WTC11 (cell line): ENCODE results near the gene RPL39L. TPM values are rescaled to one million over a fixed set of nuclear protein-coding genes. Genes with fewer than 3 reads are reported as not detected.
A peak's percentile ranks its signal among the peaks of the same experiment; 100 is the strongest.

ENCODE experiments used
- ATAC-seq: fragments of 200-7000 bp; cut with Tn5 transposase; 2 replicates; pipeline ENCODE4 v1.10.0; 2021; ENCODE audit warnings: mild to moderate bottlenecking, moderate library complexity
- CTCF ChIA-PET: fragments of 300-600 bp; sonication (Branson Sonifier 250); formaldehyde crosslinking; loops from one replicate; lab custom pipeline; 2021; ENCODE audit warnings: antibody characterized with exemption; lab: Charles Lee
- POLR2A ChIA-PET: fragments of 350-600 bp; sonication (Branson Sonifier 250); formaldehyde crosslinking; loops from one replicate; lab custom pipeline; 2021; ENCODE audit warnings: antibody characterized with exemption; lab: Charles Lee
- DNase-seq: peaks from one replicate; pipeline ENCODE4 v3.0.0; 2021; ENCODE audit warnings: low spot score
- H3K27ac Mint-ChIP-seq: 2 replicates; pipeline ENCODE4 v1.8.0; 2021; ENCODE audit warnings: mixed read lengths
- H3K27me3 Mint-ChIP-seq: 2 replicates; pipeline ENCODE4 v1.8.0; 2021; ENCODE audit warnings: low read depth, mild to moderate bottlenecking, moderate library complexity, mixed read lengths
- H3K36me3 Mint-ChIP-seq: 2 replicates; pipeline ENCODE4 v1.8.0; 2021; ENCODE audit warnings: mixed read lengths
- H3K4me1 Mint-ChIP-seq: 2 replicates; pipeline ENCODE4 v1.8.0; 2022; ENCODE audit warnings: mixed read lengths
- H3K4me3 Mint-ChIP-seq: 2 replicates; pipeline ENCODE4 v1.8.0; 2021; ENCODE audit warnings: mild to moderate bottlenecking, moderate library complexity, mixed read lengths
- H3K9me3 Mint-ChIP-seq: 2 replicates; pipeline ENCODE4 v1.8.0; 2021; ENCODE audit warnings: mixed read lengths
- AFF4 ChIP-seq: sonication (generic); formaldehyde crosslinking; IDR thresholded peaks from 2 replicates; pipeline ENCODE4 v1.8.1; 2023; ENCODE audit warnings: mild to moderate bottlenecking, missing genetic modification reagents, borderline replicate concordance
- ARID4B ChIP-seq: sonication (generic); formaldehyde crosslinking; IDR thresholded peaks from 2 replicates; pipeline ENCODE4 v1.8.0; 2023; ENCODE audit warnings: missing genetic modification reagents, mild to moderate bottlenecking, borderline replicate concordance
- ATF2 ChIP-seq: sonication (generic); formaldehyde crosslinking; IDR thresholded peaks from 2 replicates; pipeline ENCODE4 v1.8.1; 2022; ENCODE audit warnings: low read depth, missing genetic modification reagents, borderline replicate concordance
- CREB1 ChIP-seq: sonication (generic); formaldehyde crosslinking; IDR thresholded peaks from 2 replicates; pipeline ENCODE4 v1.8.0; 2023; ENCODE audit warnings: mild to moderate bottlenecking, missing genetic modification reagents
- CREM ChIP-seq: sonication (generic); formaldehyde crosslinking; IDR thresholded peaks from 2 replicates; pipeline ENCODE4 v1.8.1; 2022; ENCODE audit warnings: mild to moderate bottlenecking, missing genetic modification reagents, moderate library complexity
- ESRRA ChIP-seq: sonication (generic); formaldehyde crosslinking; IDR thresholded peaks from 2 replicates; pipeline ENCODE4 v1.8.1; 2022; ENCODE audit warnings: mild to moderate bottlenecking, missing genetic modification reagents, borderline replicate concordance
- ETV6 ChIP-seq: sonication (generic); formaldehyde crosslinking; IDR thresholded peaks from 2 replicates; pipeline ENCODE4 v1.8.1; 2022; ENCODE audit warnings: mild to moderate bottlenecking, missing genetic modification reagents
- FOXP1 ChIP-seq: sonication (generic); formaldehyde crosslinking; IDR thresholded peaks from 2 replicates; pipeline ENCODE4 v1.8.0; 2022; ENCODE audit warnings: missing genetic modification reagents, mild to moderate bottlenecking, moderate library complexity, borderline replicate concordance
- JAZF1 ChIP-seq: fragments of 250-450 bp; sonication (Bioruptor Pico); IDR thresholded peaks from 2 replicates; pipeline ENCODE4 v1.9.0; 2021; ENCODE audit warnings: moderate library complexity, mild to moderate bottlenecking, inconsistent platforms
- MAX ChIP-seq: sonication (generic); formaldehyde crosslinking; IDR thresholded peaks from 2 replicates; pipeline ENCODE4 v1.8.0; 2022; ENCODE audit warnings: mild to moderate bottlenecking, missing genetic modification reagents
- NFATC4 ChIP-seq: fragments of 250-450 bp; sonication (Bioruptor Pico); IDR thresholded peaks from 2 replicates; pipeline ENCODE4 v1.9.0; 2021; ENCODE audit warnings: mild to moderate bottlenecking
- NFYB ChIP-seq: sonication (generic); formaldehyde crosslinking; conservative IDR thresholded peaks from 2 replicates; pipeline ENCODE4 v1.8.0; 2022; ENCODE audit warnings: low read depth, missing genetic modification reagents
- NR3C1 ChIP-seq: sonication (generic); formaldehyde crosslinking; conservative IDR thresholded peaks from 2 replicates; pipeline ENCODE4 v1.8.1; 2023; ENCODE audit warnings: low read depth, mild to moderate bottlenecking, missing genetic modification reagents
- RELA ChIP-seq: sonication (generic); formaldehyde crosslinking; IDR thresholded peaks from 2 replicates; pipeline ENCODE4 v1.8.1; 2022; ENCODE audit warnings: missing genetic modification reagents, mild to moderate bottlenecking, borderline replicate concordance
- SP1 ChIP-seq: sonication (generic); formaldehyde crosslinking; conservative IDR thresholded peaks from 2 replicates; pipeline ENCODE4 v1.8.1; 2022; ENCODE audit warnings: missing genetic modification reagents
- TEAD4 ChIP-seq: sonication (generic); formaldehyde crosslinking; IDR thresholded peaks from 2 replicates; pipeline ENCODE4 v1.8.0; 2022; ENCODE audit warnings: mild to moderate bottlenecking, missing genetic modification reagents
- ZNF138 ChIP-seq: sonication (generic); formaldehyde crosslinking; conservative IDR thresholded peaks from 2 replicates; pipeline ENCODE4 v1.8.1; 2022; ENCODE audit warnings: mild to moderate bottlenecking, moderate library complexity, missing genetic modification reagents
- ZNF232 ChIP-seq: sonication (generic); formaldehyde crosslinking; IDR thresholded peaks from 2 replicates; pipeline ENCODE4 v1.8.0; 2022; ENCODE audit warnings: mild to moderate bottlenecking, missing genetic modification reagents
- ZNF423 ChIP-seq: fragments of 250-450 bp; sonication (Bioruptor Pico); IDR thresholded peaks from 2 replicates; pipeline ENCODE4 v2.1.2; 2022; ENCODE audit warnings: mild to moderate bottlenecking, moderate library complexity
- total RNA-seq: library from RNA; stranded (reverse); gene quantifications from 3 replicates; pipeline ENCODE4 v1.2.3, GENCODE V29; 2021
- TF ChIP-seq, protein P1 (sequence below): sonication (generic); formaldehyde crosslinking; conservative IDR thresholded peaks from 2 replicates; pipeline ENCODE4 v1.8.1; 2023; ENCODE audit warnings: mild to moderate bottlenecking, low read depth, missing genetic modification reagents, moderate library complexity
- TF ChIP-seq, protein P2 (sequence below): sonication (generic); formaldehyde crosslinking; IDR thresholded peaks from 2 replicates; pipeline ENCODE4 v1.8.1; 2023; ENCODE audit warnings: mild to moderate bottlenecking, missing genetic modification reagents, moderate library complexity

RPL39L gene
- total RNA-seq, 1 experiment from 2014 or later, result 78.3 TPM

- no peak for TF ChIP-seq ZNF423 (CRISPR knock-in tag)
Measured at GRCh38 chr3:187105700-187106099, 33.6 kb downstream of the RPL39L start (continued).

DNA sequence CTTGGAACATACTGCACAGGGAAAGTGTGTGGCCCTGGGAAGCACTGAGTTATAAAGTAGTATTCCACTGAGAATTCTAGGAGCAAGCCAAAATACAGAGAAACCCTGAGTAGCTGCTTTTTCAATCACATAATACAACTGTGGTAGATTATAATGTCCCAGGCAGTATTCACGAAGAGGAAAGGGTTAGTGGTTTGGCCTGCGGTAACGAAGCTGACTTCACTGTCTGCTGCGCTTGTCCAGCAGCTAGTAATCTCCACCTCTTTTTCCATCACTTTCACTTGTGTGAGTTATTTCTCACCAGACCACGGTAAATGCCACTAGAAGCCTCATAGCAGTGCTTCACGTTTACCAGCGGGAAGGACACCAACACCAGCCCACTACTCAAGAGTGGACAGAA lies 34.4 kb downstream of the RPL39L start:
- TF ChIP-seq AFF4 (CRISPR knock-in tag) (no peak), CREB1 (CRISPR knock-in tag) (no peak), MAX (CRISPR knock-in tag) (no peak), JAZF1 (CRISPR knock-in tag) (no peak), ESRRA (CRISPR knock-in tag) (no peak), NFYB (CRISPR knock-in tag) (no peak), ATF2 (CRISPR knock-in tag) (no peak), CREM (CRISPR knock-in tag) (no peak), TEAD4 (CRISPR knock-in tag) (no peak), ZNF423 (CRISPR knock-in tag) (no peak), ETV6 (CRISPR knock-in tag) (no peak), NFATC4 (no peak)
- TF ChIP-seq, protein P1, sequence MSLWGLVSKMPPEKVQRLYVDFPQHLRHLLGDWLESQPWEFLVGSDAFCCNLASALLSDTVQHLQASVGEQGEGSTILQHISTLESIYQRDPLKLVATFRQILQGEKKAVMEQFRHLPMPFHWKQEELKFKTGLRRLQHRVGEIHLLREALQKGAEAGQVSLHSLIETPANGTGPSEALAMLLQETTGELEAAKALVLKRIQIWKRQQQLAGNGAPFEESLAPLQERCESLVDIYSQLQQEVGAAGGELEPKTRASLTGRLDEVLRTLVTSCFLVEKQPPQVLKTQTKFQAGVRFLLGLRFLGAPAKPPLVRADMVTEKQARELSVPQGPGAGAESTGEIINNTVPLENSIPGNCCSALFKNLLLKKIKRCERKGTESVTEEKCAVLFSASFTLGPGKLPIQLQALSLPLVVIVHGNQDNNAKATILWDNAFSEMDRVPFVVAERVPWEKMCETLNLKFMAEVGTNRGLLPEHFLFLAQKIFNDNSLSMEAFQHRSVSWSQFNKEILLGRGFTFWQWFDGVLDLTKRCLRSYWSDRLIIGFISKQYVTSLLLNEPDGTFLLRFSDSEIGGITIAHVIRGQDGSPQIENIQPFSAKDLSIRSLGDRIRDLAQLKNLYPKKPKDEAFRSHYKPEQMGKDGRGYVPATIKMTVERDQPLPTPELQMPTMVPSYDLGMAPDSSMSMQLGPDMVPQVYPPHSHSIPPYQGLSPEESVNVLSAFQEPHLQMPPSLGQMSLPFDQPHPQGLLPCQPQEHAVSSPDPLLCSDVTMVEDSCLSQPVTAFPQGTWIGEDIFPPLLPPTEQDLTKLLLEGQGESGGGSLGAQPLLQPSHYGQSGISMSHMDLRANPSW (CRISPR knock-in tag), result no peak
- TF ChIP-seq, protein P2, sequence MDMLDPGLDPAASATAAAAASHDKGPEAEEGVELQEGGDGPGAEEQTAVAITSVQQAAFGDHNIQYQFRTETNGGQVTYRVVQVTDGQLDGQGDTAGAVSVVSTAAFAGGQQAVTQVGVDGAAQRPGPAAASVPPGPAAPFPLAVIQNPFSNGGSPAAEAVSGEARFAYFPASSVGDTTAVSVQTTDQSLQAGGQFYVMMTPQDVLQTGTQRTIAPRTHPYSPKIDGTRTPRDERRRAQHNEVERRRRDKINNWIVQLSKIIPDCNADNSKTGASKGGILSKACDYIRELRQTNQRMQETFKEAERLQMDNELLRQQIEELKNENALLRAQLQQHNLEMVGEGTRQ (CRISPR knock-in tag), result no peak

GRCh38 chr3:187104342-187104741 lies 35.0 kb downstream of the RPL39L start:
- Mint-ChIP-seq H3K4me3 (no peak overlapping the region), H3K9me3 (no peaks in the 10 kb centered on the region), H3K36me3 (no peaks in the 10 kb centered on the region), H3K4me1 (peaks cover 16% of the 10 kb centered on the region), H3K27me3 (no peaks in the 10 kb centered on the region), H3K27ac (0 out of 2 replicates have a peak overlapping the region, but pooled peaks have one; percentile 75)
- ATAC-seq (no peak), DNase-seq (no peak)
- ChIA-PET CTCF (interaction anchor here (1.0 to 2.9 kb wide), 4 partner anchors 9 to 61 kb away, joined by 3 to 12 read pairs (median 3); partner anchors contain the start of gene RPL39L), POLR2A (no interaction called here)
- TF ChIP-seq RELA (no peak), ZNF232 (CRISPR knock-in tag) (no peak), ZNF138 (CRISPR knock-in tag) (no peak), FOXP1 (CRISPR knock-in tag) (no peak), SP1 (CRISPR knock-in tag) (no peak), ARID4B (CRISPR knock-in tag) (no peak), NR3C1 (CRISPR knock-in tag) (no peak)

More for the DNA sequence above, 34.4 kb downstream of the RPL39L start:
- CTCF ChIA-PET, result interaction anchor here (1.0 to 2.9 kb wide), 3 partner anchors 8 to 35 kb away, joined by 3 to 12 read pairs (median 3); partner anchors contain the start of gene RPL39L
- no peak for ATAC-seq
- Mint-ChIP-seq H3K27ac (no peak overlapping the region), H3K4me3 (no peak overlapping the region), H3K9me3 (no peaks in the 10 kb centered on the region), H3K4me1 (peaks cover 16% of the 10 kb centered on the region), H3K27me3 (no peaks in the 10 kb centered on the region), H3K36me3 (no peaks in the 10 kb centered on the region)
- POLR2A ChIA-PET, result no interaction called here
- no peak for DNase-seq
